Measurements from ENCODE around the gene UEVLD. TPM values are rescaled to one million over a fixed set of nuclear protein-coding genes. Genes with fewer than 3 reads are reported as not detected.

The UEVLD gene
- total RNA-seq, 6 donors from 2014 or later = 10.3 to 26.0 (median 19.1) TPM

DNA sequence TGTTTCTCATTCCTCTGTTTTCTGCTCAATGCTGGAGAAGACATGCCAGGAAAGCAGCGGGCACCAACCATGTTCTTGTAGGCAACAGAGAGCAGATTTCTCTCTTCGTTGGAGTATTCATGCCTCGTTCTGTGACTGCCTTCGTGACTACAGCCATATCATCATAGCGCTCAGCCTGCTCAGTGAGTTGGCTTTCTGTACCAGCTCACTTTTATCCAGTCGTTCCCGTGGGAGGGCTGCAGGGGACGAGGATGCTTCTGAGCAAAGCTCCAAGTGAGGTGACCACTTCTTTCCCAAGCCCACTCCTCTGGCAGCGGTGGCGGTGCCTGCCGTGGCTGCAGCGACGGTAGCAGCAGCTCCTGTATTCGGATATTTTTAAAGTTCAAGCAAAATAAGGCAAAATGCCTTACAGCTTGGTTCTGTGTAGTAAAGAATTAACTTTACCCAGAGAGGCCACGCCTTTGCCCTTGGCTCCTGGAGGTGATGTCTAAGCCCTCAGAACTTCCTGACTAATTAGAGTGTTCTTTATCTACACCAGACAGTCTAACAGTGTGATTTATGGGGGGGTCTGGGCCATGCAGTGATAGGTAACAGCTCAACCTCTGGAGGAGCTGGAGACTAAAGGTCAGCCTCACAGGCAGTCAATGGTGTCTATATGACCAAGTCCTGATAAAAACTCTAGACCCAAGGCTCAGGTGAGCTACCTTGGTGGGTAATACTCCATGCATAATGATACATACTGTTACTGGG, 97.6 kb downstream of the UEVLD start:
- WGBS, 2 donors = 91 to 92% methylated on average over 15 of the region's 15 CpGs
- Histone ChIP-seq H3K4me1 (peaks cover 0 to 33% (median 2%) of the 10 kb centered on the region in 4 donors), H3K27me3 (no peaks in the 10 kb centered on the region), H3K4me3 (no peak overlapping the region), H3K27ac (peak overlapping the region; percentile 27 to 42 (median 36)), H3K9me3 (no peaks in the 10 kb centered on the region), H3K36me3 (peaks cover 0 to 44% (median 10%) of the 10 kb centered on the region in 4 donors)
- ATAC-seq (ENCODE audit: low FRiP score in 2 of 2) (no peak), DNase-seq (peak in 1 of 2 donors; percentile 39)
- TF ChIP-seq, protein P1, sequence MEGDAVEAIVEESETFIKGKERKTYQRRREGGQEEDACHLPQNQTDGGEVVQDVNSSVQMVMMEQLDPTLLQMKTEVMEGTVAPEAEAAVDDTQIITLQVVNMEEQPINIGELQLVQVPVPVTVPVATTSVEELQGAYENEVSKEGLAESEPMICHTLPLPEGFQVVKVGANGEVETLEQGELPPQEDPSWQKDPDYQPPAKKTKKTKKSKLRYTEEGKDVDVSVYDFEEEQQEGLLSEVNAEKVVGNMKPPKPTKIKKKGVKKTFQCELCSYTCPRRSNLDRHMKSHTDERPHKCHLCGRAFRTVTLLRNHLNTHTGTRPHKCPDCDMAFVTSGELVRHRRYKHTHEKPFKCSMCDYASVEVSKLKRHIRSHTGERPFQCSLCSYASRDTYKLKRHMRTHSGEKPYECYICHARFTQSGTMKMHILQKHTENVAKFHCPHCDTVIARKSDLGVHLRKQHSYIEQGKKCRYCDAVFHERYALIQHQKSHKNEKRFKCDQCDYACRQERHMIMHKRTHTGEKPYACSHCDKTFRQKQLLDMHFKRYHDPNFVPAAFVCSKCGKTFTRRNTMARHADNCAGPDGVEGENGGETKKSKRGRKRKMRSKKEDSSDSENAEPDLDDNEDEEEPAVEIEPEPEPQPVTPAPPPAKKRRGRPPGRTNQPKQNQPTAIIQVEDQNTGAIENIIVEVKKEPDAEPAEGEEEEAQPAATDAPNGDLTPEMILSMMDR (IDR thresholded peaks at IDR 0.05) = no peak
- TF ChIP-seq POLR2AphosphoS5 (IDR thresholded peaks at IDR 0.05) (no peak), EP300 (IDR thresholded peaks at IDR 0.05) (no peak), POLR2A (IDR thresholded peaks at IDR 0.05) (no peak)

DNA sequence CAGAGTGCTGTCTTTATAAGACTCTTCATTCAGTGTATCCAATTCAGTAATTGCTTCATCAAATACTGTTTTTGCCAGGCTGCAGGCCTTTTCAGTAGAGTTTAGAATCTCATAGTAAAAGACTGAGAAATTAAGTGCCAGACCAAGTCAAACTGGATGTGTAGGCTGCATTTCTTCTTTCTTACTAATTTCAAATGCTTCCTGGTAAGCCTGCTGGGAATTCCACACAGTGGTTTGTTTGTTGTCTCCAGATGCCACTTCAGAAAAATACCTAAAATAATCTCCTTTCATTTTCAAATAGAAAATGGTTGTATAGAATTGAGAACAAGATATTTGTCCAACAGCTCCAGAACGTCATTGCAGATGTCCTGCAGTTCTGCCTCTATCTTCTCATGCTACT, 98.2 kb downstream of the UEVLD start:
- no peak for ATAC-seq (ENCODE audit: low FRiP score in 2 of 2)
- Histone ChIP-seq H3K27ac (peak overlapping the region; percentile 27 to 42 (median 36)), H3K36me3 (peaks cover 0 to 49% (median 13%) of the 10 kb centered on the region in 4 donors), H3K9me3 (no peaks in the 10 kb centered on the region), H3K4me3 (no peak overlapping the region), H3K27me3 (no peaks in the 10 kb centered on the region), H3K4me1 (peaks cover 0 to 30% (median 2%) of the 10 kb centered on the region in 4 donors)
- TF ChIP-seq, protein P1 (IDR thresholded peaks at IDR 0.05) = no peak
- no peak for TF ChIP-seq POLR2AphosphoS5 (IDR thresholded peaks at IDR 0.05)
- TF ChIP-seq POLR2A (IDR thresholded peaks at IDR 0.05) = no peak
- TF ChIP-seq EP300 (IDR thresholded peaks at IDR 0.05) = no peak
- WGBS, 2 donors = 61 to 73% methylated on average over 1 of the region's 1 CpG
- no peak for DNase-seq

DNA sequence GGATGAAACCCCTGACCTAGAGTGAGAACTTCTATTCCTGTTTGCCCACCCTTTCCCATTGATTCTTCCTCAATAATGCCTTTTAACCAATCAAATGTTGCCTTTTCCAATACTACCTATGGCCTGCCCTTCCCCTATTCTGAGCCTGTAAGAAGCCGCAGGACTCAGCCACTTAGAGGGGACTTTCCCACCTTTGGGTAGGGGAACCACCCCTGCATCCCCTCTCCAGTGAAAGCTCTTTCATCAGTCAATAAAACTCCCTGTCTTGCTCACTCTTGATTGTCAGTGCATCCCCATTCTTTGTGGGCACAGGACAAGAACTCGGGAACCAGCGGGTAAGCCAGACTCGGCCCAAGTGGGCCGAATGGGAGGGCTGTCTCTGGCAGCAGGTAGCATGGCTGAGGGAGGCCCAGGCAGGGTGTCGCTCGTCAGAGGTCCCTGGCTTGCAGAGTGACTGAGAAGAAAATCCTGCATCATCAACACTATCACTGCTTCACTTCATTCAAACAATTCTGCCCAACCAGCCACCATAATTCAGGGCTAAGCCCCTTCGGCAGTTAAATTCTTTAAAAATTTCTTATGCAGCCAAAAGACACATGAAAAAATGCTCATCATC, 102.5 kb downstream of the UEVLD start:
- 93 to 98% methylated on average over 8 of the region's 8 CpGs for WGBS, 2 donors
- ATAC-seq (ENCODE audit: low FRiP score in 2 of 2) (no peak), DNase-seq (peak in 1 of 2 donors; percentile 9)
- Histone ChIP-seq H3K27me3 (no peaks in the 10 kb centered on the region), H3K27ac (no peak overlapping the region), H3K9me3 (no peaks in the 10 kb centered on the region), H3K4me3 (no peak overlapping the region), H3K36me3 (peaks cover 20 to 67% (median 38%) of the 10 kb centered on the region in 4 donors), H3K4me1 (peaks cover 0 to 12% (median 2%) of the 10 kb centered on the region in 4 donors)
- TF ChIP-seq, protein P1 (IDR thresholded peaks at IDR 0.05) = no peak
- no peak for TF ChIP-seq EP300 (IDR thresholded peaks at IDR 0.05)
- TF ChIP-seq POLR2A (IDR thresholded peaks at IDR 0.05) = no peak
- no peak for TF ChIP-seq POLR2AphosphoS5 (IDR thresholded peaks at IDR 0.05)

Other genes starting within 250 kb of the UEVLD start
- gene LDHA, start 194.2 kb downstream of the UEVLD start, total RNA-seq = 100 to 1,000 TPM; 101 to 417 (median 275) TPM
- not detected for gene LDHC, start 176.4 kb downstream of the UEVLD start, total RNA-seq
- gene LDHAL6A, start 132.9 kb downstream of the UEVLD start, total RNA-seq = not detected
- 10 to 100 TPM; 40.9 to 77.2 (median 56.8) TPM for gene TSG101, start 61.8 kb downstream of the UEVLD start, total RNA-seq
- 1 to 10 TPM in 3 of 6 donors, under 1 TPM in 1, not detected in 2; 0.76 to 6.0 (median 1.8) TPM for gene MISFA, start 11.1 kb upstream of the UEVLD start, total RNA-seq
- gene SPTY2D1, start 45.6 kb upstream of the UEVLD start, total RNA-seq = 10 to 100 TPM in 5 of 6 donors, 1 to 10 TPM in 1; 10.0 to 25.5 (median 18.6) TPM
- 10 to 100 TPM in 3 of 6 donors, 1 to 10 TPM in 3; 4.6 to 18.0 (median 8.5) TPM for gene TMEM86A, start 110.0 kb upstream of the UEVLD start, total RNA-seq
- 10 to 100 TPM in 1 of 6 donors, 1 to 10 TPM in 2, not detected in 3; 1.2 to 21.0 (median 2.1) TPM for gene IGSF22, start 137.5 kb upstream of the UEVLD start, total RNA-seq
- gene PTPN5, start 203.1 kb upstream of the UEVLD start, total RNA-seq = 1 to 10 TPM in 2 of 6 donors, under 1 TPM in 2, not detected in 2; 0.31 to 1.8 (median 1.0) TPM